Astrocyte (in vitro differentiated cells and primary cell): ENCODE results near the gene MYO1E.

Experiments used
- CTCF ChIP-seq: IDR thresholded peaks from 2 replicates; pipeline ENCODE4 v1.5.1; 2011; ENCODE audit warnings: low read depth, mild to moderate bottlenecking, inconsistent platforms, low read length, moderate library complexity; ENCODE audit not compliant: insufficient read depth
- EZH2 ChIP-seq: IDR thresholded peaks from 2 replicates; pipeline ENCODE4 v1.6.1; 2012; ENCODE audit warnings: mild to moderate bottlenecking, low read length, inconsistent platforms; ENCODE audit not compliant: insufficient read depth

- TF ChIP-seq CTCF (no peak), EZH2 (no peak)
These were observed 33.8 kb upstream of the MYO1E start for GRCh38 chr15:59406446-59406845.
